GM10266 (cell line): Measurements from ENCODE around the gene ADAMTS20.

Source experiments
- DNase-seq: peaks from one replicate; pipeline ENCODE4 v3.0.0; 2012; ENCODE audit errors: extremely low spot score
- CTCF ChIP-seq: IDR thresholded peaks from 2 replicates; pipeline ENCODE4 v1.5.1; 2012; ENCODE audit warnings: mild to moderate bottlenecking, low read depth; ENCODE audit not compliant: control insufficient read depth, insufficient read depth; ENCODE audit errors: missing control alignments

The ADAMTS20 gene

DNA sequence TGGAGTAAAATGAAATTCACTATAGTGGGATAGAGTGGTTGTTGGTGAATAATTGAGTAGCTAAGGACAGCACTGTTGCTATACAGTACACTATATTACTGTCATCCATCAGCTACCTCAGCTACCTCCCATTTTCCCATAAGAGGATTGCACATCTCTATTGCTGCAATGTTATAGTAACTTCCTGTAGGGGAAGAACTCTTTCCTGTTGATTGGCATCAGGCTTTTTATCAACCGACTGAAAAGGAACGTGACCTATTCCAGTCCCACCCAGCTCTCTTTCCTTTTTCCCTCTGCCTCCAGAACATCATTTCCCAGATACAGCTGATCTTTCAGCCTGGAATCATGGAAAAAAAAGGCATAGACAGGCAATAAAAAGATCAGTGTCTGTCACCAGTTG lies 117.4 kb downstream of the ADAMTS20 start:
- TF ChIP-seq CTCF, result no peak
- no peak for DNase-seq

- DNase-seq, result no peak
- TF ChIP-seq CTCF, result no peak
Observed at GRCh38 chr12:43428088-43428600, 123.9 kb downstream of the ADAMTS20 start.

- no peak for DNase-seq
Observed at GRCh38 chr12:43425361-43425760, 126.6 kb downstream of the ADAMTS20 start.

DNA sequence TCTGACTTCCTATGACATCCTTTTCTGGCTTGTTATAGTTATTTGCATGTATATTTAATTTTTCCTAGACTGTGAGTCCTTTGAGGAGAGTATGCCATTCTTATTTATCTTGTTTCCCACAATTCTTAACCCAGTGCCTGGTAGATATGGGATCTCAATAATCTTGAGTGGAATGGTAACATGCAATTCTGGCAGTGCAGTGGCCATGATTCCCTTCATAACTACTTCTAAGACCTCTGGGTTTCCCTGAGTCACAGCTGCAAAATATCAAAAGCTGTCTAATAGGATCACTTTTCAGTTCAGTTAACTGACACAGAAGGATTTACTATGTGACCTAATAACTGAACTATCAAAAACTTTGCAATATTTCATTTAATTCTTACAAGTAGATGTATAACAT lies 135.0 kb downstream of the ADAMTS20 start:
- TF ChIP-seq CTCF, result no peak
- no peak for DNase-seq

More at GRCh38 chr12:43425361-43425760, 126.6 kb downstream of the ADAMTS20 start:
- no peak for TF ChIP-seq CTCF

DNA sequence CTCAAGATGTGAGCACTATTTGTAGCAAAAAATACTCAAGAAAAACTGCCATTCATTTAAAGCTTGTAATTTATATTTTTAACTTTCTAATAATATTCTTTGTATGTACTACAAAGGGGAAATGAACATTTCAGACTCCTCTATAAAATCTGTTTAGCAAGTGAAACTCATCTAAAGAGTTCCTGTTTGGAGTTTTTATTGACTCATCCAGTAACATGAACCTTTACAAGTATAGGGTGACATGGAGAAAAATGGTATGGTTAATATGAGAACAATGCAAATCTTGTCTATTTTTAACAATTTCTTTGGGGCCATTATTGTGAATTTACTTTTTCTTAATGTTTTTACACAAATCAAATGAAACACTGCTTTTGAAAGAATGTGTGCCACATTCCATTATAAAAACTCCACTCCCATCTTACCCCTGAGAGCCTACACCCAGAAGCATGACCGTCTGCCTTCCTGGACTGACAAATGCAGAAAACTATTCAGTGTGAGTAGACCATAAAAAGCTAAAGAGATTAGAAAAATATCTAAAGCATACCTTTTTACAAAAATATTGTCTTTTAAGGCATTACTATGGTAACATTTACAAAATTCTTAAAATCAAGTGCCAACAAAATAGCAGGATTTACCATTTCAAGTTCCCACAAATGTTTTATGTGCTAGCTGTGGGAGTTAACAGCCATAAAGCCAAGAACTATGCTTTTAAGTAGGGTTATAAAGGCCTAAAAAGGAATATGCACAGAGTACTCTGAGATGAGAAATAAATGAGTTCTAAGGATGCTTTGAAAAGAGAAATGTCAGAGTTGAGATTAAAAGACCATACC lies 144.0 kb downstream of the ADAMTS20 start:
- no peak for TF ChIP-seq CTCF
- no peak for DNase-seq

DNA sequence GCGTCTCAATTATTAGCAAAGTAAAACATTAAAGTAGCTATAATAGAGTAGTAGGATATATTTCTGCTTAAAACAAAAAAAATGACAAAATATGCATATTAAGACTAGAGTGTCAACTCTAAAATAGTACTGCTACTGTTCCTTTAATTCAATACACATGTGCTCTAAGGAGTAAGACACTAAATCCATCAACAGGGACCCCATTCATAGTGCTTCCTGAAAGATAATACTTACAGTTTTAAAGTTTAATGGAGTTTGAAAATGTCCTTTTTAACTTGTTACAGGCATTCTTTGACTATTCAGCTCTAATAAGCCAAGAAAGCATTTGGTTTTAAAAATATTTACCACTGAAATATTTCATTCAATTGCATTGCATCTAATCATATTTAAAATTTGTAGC lies 145.2 kb downstream of the ADAMTS20 start:
- DNase-seq, result no peak
- TF ChIP-seq CTCF, result no peak

GRCh38 chr12:43402436-43402835 lies 149.6 kb downstream of the ADAMTS20 start:
- no peak for DNase-seq
- no peak for TF ChIP-seq CTCF
